Esophagus squamous epithelium (tissue), 4 donors: ENCODE measurements around the gene COL27A1.

Source experiments
- CTCF ChIP-seq, 6 experiments: fragments of 450-650 bp in 4 of 6; fragments of 200-600 bp in 2 of 6; sonication (generic) in 2 of 6; IDR thresholded peaks; one replicate each; pipeline ENCODE4 v1.5.1; 2016 to 2019; ENCODE audit warnings: antibody characterized with exemption in 6 of 6, mild to moderate bottlenecking in 4 of 6, moderate library complexity in 4 of 6
- POLR2A ChIP-seq, 4 donors: fragments of 450-650 bp; IDR thresholded peaks; one replicate each; pipeline ENCODE4 v1.6.1; 2017; ENCODE audit warnings: antibody characterized with exemption in 4 of 4, mild to moderate bottlenecking in 4 of 4, moderate library complexity in 3 of 4

GRCh38 chr9:114264806-114265550 lies 109.6 kb downstream of the COL27A1 start:
- TF ChIP-seq CTCF (IDR thresholded peaks at IDR 0.05) (no peak), POLR2A (IDR thresholded peaks at IDR 0.05) (no peak)
